Amygdala (tissue), 56 donors: ENCODE data around the gene TET3.
"Not testable (repeated sequence)": the region's sequence is repeated elsewhere in the genome, so short reads cannot be mapped to it uniquely, and the experiment has no call there.

ENCODE experiments used
- DNase-seq, 56 donors: peaks; one replicate each; lab custom pipeline; 2025; lab: John Stamatoyannopoulos, UW

Gene TET3

GRCh38 chr2:73984203-73984921 lies at the start of gene TET3:
TET3 (plus strand) TSS chr2:73984910; CDS start chr2:73986404, 1,494 bp downstream.
- peak in 6 of 56 donors; percentile 7 to 43 (median 28) for DNase-seq

- no peak for DNase-seq
These were observed 49.1 kb upstream of the TET3 start for GRCh38 chr2:73935641-73936040.

GRCh38 chr2:73937103-73937885 lies 47.4 kb upstream of the TET3 start:
- no peak for DNase-seq

GRCh38 chr2:73937899-73938298 lies 46.8 kb upstream of the TET3 start:
- no peak for DNase-seq

- no peak for DNase-seq
These were observed 45.9 kb upstream of the TET3 start for GRCh38 chr2:73938718-73939352.

- no peak for DNase-seq
These were observed 45.3 kb upstream of the TET3 start for GRCh38 chr2:73939419-73939818.

- not testable (repeated sequence) for DNase-seq
These were observed 44.6 kb upstream of the TET3 start for GRCh38 chr2:73940066-73940465.

- no peak for DNase-seq
These were observed 42.0 kb upstream of the TET3 start for GRCh38 chr2:73942664-73943063.

- no peak for DNase-seq
These were observed 40.0 kb upstream of the TET3 start for GRCh38 chr2:73944714-73945113.

GRCh38 chr2:73946215-73946614 lies 38.5 kb upstream of the TET3 start:
- DNase-seq = no peak

GRCh38 chr2:73946666-73947065 lies 38.0 kb upstream of the TET3 start:
- no peak for DNase-seq

GRCh38 chr2:73947412-73948018 lies 37.2 kb upstream of the TET3 start:
- no peak for DNase-seq

GRCh38 chr2:73949802-73950201 lies 34.9 kb upstream of the TET3 start:
- DNase-seq = no peak

GRCh38 chr2:73952499-73953446 lies 31.9 kb upstream of the TET3 start:
- peak in 21 of 56 donors; percentile 3 to 47 (median 23) for DNase-seq

- DNase-seq = no peak
These were observed 28.4 kb upstream of the TET3 start for GRCh38 chr2:73956218-73956865.

GRCh38 chr2:73961274-73961673 lies 23.4 kb upstream of the TET3 start:
- no peak for DNase-seq

GRCh38 chr2:73961823-73962615 lies 22.7 kb upstream of the TET3 start:
- DNase-seq = no peak

GRCh38 chr2:73962798-73963197 lies 21.9 kb upstream of the TET3 start:
- DNase-seq = no peak
